Renal cortical epithelial cell (primary cell): ENCODE measurements around the gene MCRS1. TPM values are rescaled to one million over a fixed set of nuclear protein-coding genes. Genes with fewer than 3 reads are reported as not detected.
"Not testable (repeated sequence)": the region's sequence is repeated elsewhere in the genome, so short reads cannot be mapped to it uniquely, and the experiment has no call there.

Source experiments
- DNase-seq: peaks from one replicate; pipeline ENCODE4 v3.0.0-alpha.2; 2011; ENCODE audit warnings: low read depth
- total RNA-seq: library from RNA; depleted of rRNA; stranded (reverse); fragments of >200 nt; gene quantifications from 2 replicates; pipeline ENCODE4 v1.2.3, GENCODE V29; 2014

MCRS1 gene
- total RNA-seq, 1 donor from 2014 or later, result 52.1 TPM

GRCh38 chr12:49515266-49515665, 52.7 kb downstream of the MCRS1 start:
- peak; percentile 95 for DNase-seq

- DNase-seq, result no peak
Observed at GRCh38 chr12:49512546-49512945, 55.4 kb downstream of the MCRS1 start.

GRCh38 chr12:49511410-49511809, 56.5 kb downstream of the MCRS1 start:
- peak; percentile 53 for DNase-seq

GRCh38 chr12:49509681-49510080, 58.3 kb downstream of the MCRS1 start:
- not testable (repeated sequence) for DNase-seq

Other genes with a start within 250 kb of the MCRS1 start
- 0.60 and 6.6 TPM in 2 replicates for gene TROAP, start 244.9 kb downstream of the MCRS1 start, total RNA-seq
- 0.52 and 0.99 TPM in 2 replicates for gene C1QL4, start 231.0 kb downstream of the MCRS1 start, total RNA-seq
- 3.1 and 18.8 TPM in 2 replicates for gene DNAJC22, start 221.3 kb downstream of the MCRS1 start, total RNA-seq
- 22.1 and 42.4 TPM in 2 replicates for gene SPATS2, start 200.7 kb downstream of the MCRS1 start, total RNA-seq
- gene KCNH3, start 29.1 kb downstream of the MCRS1 start, total RNA-seq, result 4.3 TPM in 1 of 2 replicates, not detected in the other
- gene FAM186B, start 37.5 kb upstream of the MCRS1 start, total RNA-seq, result 0.30 and 0.35 TPM in 2 replicates
- 11.6 and 17.3 TPM in 2 replicates for gene PRPF40B, start 55.4 kb upstream of the MCRS1 start, total RNA-seq
- 25.7 and 34.2 TPM in 2 replicates for gene FMNL3, start 139.3 kb upstream of the MCRS1 start, total RNA-seq
- 496 and 679 TPM in 2 replicates for gene TMBIM6, start 173.4 kb upstream of the MCRS1 start, total RNA-seq